Parathyroid adenoma (tissue), 2 donors: ENCODE results near the gene FAM20A.

Experiments used
- H2AFZ ChIP-seq: fragments of 300-600 bp; sonication (generic); one replicate; pipeline ENCODE4 v1.7.0; 2017; ENCODE audit warnings: antibody characterized with exemption, mild to moderate bottlenecking
- H3K27ac ChIP-seq: fragments of 300-600 bp; sonication (generic); one replicate; pipeline ENCODE4 v1.7.0; 2017
- H3K27me3 ChIP-seq: fragments of 300-600 bp; sonication (generic); one replicate; pipeline ENCODE4 v1.7.0; 2017; ENCODE audit warnings: low read length; ENCODE audit not compliant: control insufficient read depth, insufficient read depth
- H3K36me3 ChIP-seq: fragments of 300-600 bp; sonication (generic); one replicate; pipeline ENCODE4 v1.7.0; 2017; ENCODE audit warnings: low read length; ENCODE audit not compliant: control insufficient read depth, insufficient read depth
- H3K4me1 ChIP-seq: fragments of 300-600 bp; sonication (generic); one replicate; pipeline ENCODE4 v1.7.0; 2017; ENCODE audit warnings: control low read depth
- H3K4me2 ChIP-seq: fragments of 300-600 bp; sonication (generic); one replicate; pipeline ENCODE4 v1.7.0; 2017; ENCODE audit warnings: low read length
- H3K4me3 ChIP-seq: fragments of 300-600 bp; sonication (generic); one replicate; pipeline ENCODE4 v1.7.0; 2017; ENCODE audit warnings: low read depth, low read length
- H3K79me2 ChIP-seq: fragments of 300-600 bp; sonication (generic); one replicate; pipeline ENCODE4 v1.7.0; 2017; ENCODE audit warnings: control low read depth
- H3K9ac ChIP-seq: fragments of 300-600 bp; sonication (generic); one replicate; pipeline ENCODE4 v1.7.0; 2017; ENCODE audit warnings: mild to moderate bottlenecking
- H3K9me3 ChIP-seq: fragments of 300-600 bp; sonication (generic); one replicate; pipeline ENCODE4 v1.7.0; 2017; ENCODE audit warnings: low read length; ENCODE audit not compliant: control insufficient read depth
- TF ChIP-seq, protein P1 (sequence below): fragments of 300-600 bp; sonication (generic); IDR thresholded peaks from one replicate; pipeline ENCODE4 v1.7.0; 2017; ENCODE audit warnings: antibody characterized with exemption, mild to moderate bottlenecking
- donor health status: primary hyperparathyroidism.

Gene FAM20A

DNA sequence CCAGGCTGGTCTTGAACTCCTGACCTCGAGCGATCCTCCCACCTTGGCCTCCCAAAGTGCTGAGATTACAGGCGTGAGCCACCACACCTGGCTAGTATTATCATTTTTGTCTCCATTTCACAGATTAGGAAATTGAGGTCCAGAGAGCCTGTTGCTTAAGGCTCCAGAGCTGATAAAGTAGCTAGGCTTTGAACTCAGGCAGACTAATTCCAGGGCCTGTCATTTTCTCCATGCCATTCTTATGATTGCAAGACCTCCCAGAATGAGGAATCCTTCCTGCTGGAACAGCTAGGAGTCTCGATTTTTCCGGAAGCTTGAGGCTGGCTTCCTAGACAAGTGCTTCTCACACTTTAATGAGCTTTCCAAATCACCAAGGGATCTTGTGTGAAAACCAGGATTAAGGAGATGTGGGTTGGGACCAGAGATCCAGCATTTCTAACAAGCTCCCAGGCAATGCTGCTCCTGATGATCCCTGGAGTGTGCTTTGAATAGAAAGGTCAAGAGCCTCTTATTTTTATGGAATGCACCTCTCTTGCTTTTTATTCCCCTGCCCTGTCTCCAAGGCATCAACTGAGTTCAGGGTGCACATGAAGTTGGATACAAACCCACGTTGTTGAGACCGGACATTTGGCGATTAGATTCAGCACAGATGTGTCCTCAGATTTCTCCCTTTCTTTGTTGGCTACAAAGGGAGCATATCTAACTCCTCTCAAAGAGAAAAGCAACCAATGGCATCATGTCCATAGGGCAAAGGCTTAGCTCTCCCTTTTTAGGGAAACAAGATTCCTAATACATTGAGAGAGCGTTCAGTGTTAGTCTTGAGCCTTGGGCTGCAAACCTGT lies 40.3 kb upstream of the FAM20A start:
- Histone ChIP-seq H3K4me2 (no peak overlapping the region), H2AFZ (no peak overlapping the region), H3K9me3 (no peaks in the 10 kb centered on the region), H3K4me1 (no peaks in the 10 kb centered on the region), H3K4me3 (no peak overlapping the region), H3K9ac (no peak overlapping the region), H3K27ac (no peak overlapping the region), H3K79me2 (no peaks in the 10 kb centered on the region), H3K36me3 (no peaks in the 10 kb centered on the region), H3K27me3 (no peaks in the 10 kb centered on the region)
- TF ChIP-seq, protein P1, sequence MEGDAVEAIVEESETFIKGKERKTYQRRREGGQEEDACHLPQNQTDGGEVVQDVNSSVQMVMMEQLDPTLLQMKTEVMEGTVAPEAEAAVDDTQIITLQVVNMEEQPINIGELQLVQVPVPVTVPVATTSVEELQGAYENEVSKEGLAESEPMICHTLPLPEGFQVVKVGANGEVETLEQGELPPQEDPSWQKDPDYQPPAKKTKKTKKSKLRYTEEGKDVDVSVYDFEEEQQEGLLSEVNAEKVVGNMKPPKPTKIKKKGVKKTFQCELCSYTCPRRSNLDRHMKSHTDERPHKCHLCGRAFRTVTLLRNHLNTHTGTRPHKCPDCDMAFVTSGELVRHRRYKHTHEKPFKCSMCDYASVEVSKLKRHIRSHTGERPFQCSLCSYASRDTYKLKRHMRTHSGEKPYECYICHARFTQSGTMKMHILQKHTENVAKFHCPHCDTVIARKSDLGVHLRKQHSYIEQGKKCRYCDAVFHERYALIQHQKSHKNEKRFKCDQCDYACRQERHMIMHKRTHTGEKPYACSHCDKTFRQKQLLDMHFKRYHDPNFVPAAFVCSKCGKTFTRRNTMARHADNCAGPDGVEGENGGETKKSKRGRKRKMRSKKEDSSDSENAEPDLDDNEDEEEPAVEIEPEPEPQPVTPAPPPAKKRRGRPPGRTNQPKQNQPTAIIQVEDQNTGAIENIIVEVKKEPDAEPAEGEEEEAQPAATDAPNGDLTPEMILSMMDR, result no peak

- Histone ChIP-seq H3K27ac (no peak overlapping the region), H3K27me3 (no peaks in the 10 kb centered on the region), H2AFZ (no peak overlapping the region), H3K9ac (no peak overlapping the region), H3K9me3 (no peaks in the 10 kb centered on the region), H3K79me2 (no peaks in the 10 kb centered on the region), H3K4me1 (no peaks in the 10 kb centered on the region), H3K4me2 (no peak overlapping the region), H3K4me3 (no peak overlapping the region), H3K36me3 (no peaks in the 10 kb centered on the region)
- TF ChIP-seq, protein P1, result no peak
Measured at GRCh38 chr17:68640242-68640989, 39.2 kb upstream of the FAM20A start.

GRCh38 chr17:68634345-68634876 lies 33.2 kb upstream of the FAM20A start:
- H3K9ac ChIP-seq, result no peak overlapping the region
- no peaks in the 10 kb centered on the region for H3K36me3 ChIP-seq
- H3K4me3 ChIP-seq, result no peak overlapping the region
- H3K79me2 ChIP-seq, result no peaks in the 10 kb centered on the region
- no peak overlapping the region for H3K4me2 ChIP-seq
- no peak overlapping the region for H2AFZ ChIP-seq
- no peaks in the 10 kb centered on the region for H3K4me1 ChIP-seq
- TF ChIP-seq, protein P1, result no peak
- H3K27me3 ChIP-seq, result no peaks in the 10 kb centered on the region
- no peaks in the 10 kb centered on the region for H3K9me3 ChIP-seq
- no peak overlapping the region for H3K27ac ChIP-seq

- Histone ChIP-seq H2AFZ (peak overlapping the region; percentile 58), H3K4me2 (no peak overlapping the region), H3K79me2 (no peaks in the 10 kb centered on the region), H3K9ac (no peak overlapping the region), H3K4me1 (peaks cover 4% of the 10 kb centered on the region), H3K36me3 (no peaks in the 10 kb centered on the region), H3K27ac (peak overlapping the region; percentile 1), H3K4me3 (no peak overlapping the region), H3K27me3 (no peaks in the 10 kb centered on the region), H3K9me3 (no peaks in the 10 kb centered on the region)
- TF ChIP-seq, protein P1, result no peak
Measured at GRCh38 chr17:68628576-68628957, 27.4 kb upstream of the FAM20A start.
